Suprapubic skin (tissue), 3 donors: Measurements from ENCODE around the gene FGFBP2.

Source experiments
- POLR2AphosphoS5 ChIP-seq, 3 donors: sonication (generic); formaldehyde crosslinking; IDR thresholded peaks; one replicate each; pipeline ENCODE4 v1.6.1; 2017; ENCODE audit warnings: antibody characterized with exemption in 3 of 3
- TF ChIP-seq, protein P1 (sequence below), 2 donors: fragments of 200-600 bp in 1 of 2; fragments of 450-650 bp in 1 of 2; sonication (generic) in 1 of 2; IDR thresholded peaks; one replicate each; pipeline ENCODE4 v1.5.1; 2016 to 2019; ENCODE audit warnings: antibody characterized with exemption in 2 of 2, mild to moderate bottlenecking in 1 of 2, moderate library complexity in 1 of 2

GRCh38 chr4:15947684-15948083, 15.3 kb downstream of the FGFBP2 start:
- TF ChIP-seq, protein P1, sequence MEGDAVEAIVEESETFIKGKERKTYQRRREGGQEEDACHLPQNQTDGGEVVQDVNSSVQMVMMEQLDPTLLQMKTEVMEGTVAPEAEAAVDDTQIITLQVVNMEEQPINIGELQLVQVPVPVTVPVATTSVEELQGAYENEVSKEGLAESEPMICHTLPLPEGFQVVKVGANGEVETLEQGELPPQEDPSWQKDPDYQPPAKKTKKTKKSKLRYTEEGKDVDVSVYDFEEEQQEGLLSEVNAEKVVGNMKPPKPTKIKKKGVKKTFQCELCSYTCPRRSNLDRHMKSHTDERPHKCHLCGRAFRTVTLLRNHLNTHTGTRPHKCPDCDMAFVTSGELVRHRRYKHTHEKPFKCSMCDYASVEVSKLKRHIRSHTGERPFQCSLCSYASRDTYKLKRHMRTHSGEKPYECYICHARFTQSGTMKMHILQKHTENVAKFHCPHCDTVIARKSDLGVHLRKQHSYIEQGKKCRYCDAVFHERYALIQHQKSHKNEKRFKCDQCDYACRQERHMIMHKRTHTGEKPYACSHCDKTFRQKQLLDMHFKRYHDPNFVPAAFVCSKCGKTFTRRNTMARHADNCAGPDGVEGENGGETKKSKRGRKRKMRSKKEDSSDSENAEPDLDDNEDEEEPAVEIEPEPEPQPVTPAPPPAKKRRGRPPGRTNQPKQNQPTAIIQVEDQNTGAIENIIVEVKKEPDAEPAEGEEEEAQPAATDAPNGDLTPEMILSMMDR (IDR thresholded peaks at IDR 0.05) = no peak
- no peak for TF ChIP-seq POLR2AphosphoS5 (IDR thresholded peaks at IDR 0.05)
